Islet of Langerhans (tissue), 1 donor: ENCODE data around the gene KRTAP9-6.
"Not testable (repeated sequence)": the region's sequence is repeated elsewhere in the genome, so short reads cannot be mapped to it uniquely, and the experiment has no call there.

ENCODE experiments used
- FAIRE-seq: peaks from one replicate; lab custom pipeline; 2011; peaks lifted over from hg19 to GRCh38; lab: Jason Lieb, UNC

KRTAP9-6 gene

DNA sequence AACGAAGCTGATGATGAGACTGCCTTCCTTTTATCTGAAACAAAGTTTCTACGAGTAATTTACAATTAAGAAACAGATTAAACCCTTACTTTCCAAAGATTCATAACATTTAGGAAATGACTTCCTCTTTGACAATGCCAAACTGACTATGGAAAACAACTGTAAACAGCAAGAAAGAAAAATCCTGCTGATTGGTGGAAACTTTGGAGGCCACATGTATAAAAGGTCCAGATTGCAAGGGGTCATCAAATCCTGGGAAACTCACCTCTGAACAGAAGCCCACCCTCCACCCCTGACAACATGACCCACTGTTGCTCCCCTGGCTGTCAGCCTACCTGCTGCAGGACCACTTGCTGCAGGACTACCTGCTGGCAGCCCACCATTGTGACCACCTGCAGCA, at the start of gene KRTAP9-6:
KRTAP9-6 (plus strand) TSS at position 301 of the 400 bp plus-strand sequence; CDS start at position 301, 0 bp downstream.
- FAIRE-seq, result no peak

- FAIRE-seq, result no peak
Measured at GRCh38 chr17:41215681-41216080, 49.5 kb upstream of the KRTAP9-6 start.

DNA sequence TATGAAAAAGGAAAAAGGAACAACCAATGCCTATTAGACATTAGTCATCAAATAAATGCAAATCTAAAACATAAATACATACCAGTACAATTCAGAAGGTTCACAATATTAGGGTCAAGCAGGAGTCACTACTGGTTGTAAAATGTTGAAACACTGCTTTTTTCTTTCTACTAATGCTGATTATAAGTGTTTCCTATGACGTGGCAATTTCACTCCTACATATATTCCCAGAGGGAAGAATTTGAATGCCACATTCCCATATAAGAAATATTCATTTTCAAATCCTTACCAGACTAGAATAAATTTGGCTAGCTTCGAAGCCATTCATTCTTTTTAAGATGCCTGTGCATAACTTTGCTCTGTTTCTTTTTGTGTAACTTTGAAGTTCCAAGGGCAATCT, 41.4 kb upstream of the KRTAP9-6 start:
- no peak for FAIRE-seq

DNA sequence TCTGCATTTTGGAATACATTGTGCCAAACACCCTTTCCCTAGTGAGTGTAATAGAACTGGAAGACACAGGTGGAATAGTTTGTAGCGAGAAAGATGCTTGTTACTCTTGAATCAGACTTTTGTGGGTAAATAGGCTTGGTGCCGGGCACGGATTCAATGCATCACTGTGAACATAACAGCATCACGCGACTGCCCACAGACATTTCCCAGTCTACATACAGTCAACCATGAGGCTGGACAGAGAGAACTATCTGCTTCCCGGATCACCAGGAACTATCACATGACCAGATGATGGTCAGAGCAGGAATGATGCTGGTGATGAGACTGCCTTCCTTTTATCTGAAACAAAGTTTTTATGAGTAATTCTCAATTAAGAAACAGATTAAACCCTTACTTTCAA, 39.1 kb upstream of the KRTAP9-6 start:
- no peak for FAIRE-seq

GRCh38 chr17:41226598-41227095, 38.5 kb upstream of the KRTAP9-6 start, which contains the start of gene KRTAP9-2:
KRTAP9-2 (plus strand) TSS chr17:41226648; CDS start chr17:41226655, 7 bp downstream.
- not testable (repeated sequence) for FAIRE-seq

GRCh38 chr17:41230094-41230493, 35.1 kb upstream of the KRTAP9-6 start:
- FAIRE-seq, result no peak

GRCh38 chr17:41231731-41232130, 33.4 kb upstream of the KRTAP9-6 start:
- no peak for FAIRE-seq

GRCh38 chr17:41232399-41233105, 32.6 kb upstream of the KRTAP9-6 start, which contains the start of gene KRTAP9-3:
KRTAP9-3 (plus strand) TSS chr17:41232449; CDS start chr17:41232502, 53 bp downstream.
- not testable (repeated sequence) for FAIRE-seq

DNA sequence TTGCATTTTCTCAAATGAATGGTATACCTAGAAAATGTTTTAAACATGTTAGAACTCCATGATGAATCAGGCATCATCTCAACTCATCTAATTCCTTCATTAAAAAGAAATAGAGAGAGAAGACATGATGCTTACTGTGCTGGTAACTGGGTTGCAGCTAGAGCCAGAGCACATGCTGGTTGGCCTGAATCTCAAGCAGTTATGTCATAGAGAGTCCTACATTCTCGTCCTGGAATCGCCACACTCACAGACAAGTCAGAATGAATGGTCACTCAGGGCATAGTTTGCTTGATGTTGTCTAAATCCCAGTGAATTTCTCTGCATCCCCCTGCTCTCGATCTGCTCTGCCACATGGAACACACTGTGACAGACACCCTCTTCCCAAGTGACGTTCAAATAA, 28.1 kb upstream of the KRTAP9-6 start:
- FAIRE-seq, result not testable (repeated sequence)

GRCh38 chr17:41237949-41238437, 27.2 kb upstream of the KRTAP9-6 start, which contains the start of gene KRTAP9-8:
KRTAP9-8 (plus strand) TSS chr17:41237999; CDS start chr17:41238052, 53 bp downstream.
- FAIRE-seq, result not testable (repeated sequence)

- FAIRE-seq, result not testable (repeated sequence)
Measured at GRCh38 chr17:41246995-41247787, 18.0 kb upstream of the KRTAP9-6 start.

GRCh38 chr17:41249637-41250240, 15.4 kb upstream of the KRTAP9-6 start, which contains the start of gene KRTAP9-4:
KRTAP9-4 (plus strand) TSS chr17:41249687; CDS start chr17:41249721, 34 bp downstream.
- FAIRE-seq, result not testable (repeated sequence)

- FAIRE-seq, result no peak
Measured at GRCh38 chr17:41251261-41251660, 13.9 kb upstream of the KRTAP9-6 start.

DNA sequence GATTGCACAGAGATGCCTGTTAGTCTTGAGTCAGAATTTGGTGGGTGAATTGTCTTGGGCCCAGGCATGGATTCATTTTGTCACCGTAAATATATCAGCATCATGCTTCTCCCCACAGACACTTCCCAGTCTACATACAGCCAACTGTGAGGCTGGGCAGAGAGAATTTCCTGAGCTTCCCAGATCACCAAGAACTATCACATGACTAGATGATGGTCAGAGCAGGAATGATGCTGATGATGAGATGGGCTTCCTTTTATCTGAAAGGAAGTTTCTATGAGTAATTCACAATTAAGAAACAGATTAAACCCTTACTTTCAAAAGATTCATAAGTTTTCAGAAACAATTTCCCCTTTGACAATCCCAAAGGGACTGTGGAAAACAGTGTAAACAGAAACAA, 10.3 kb upstream of the KRTAP9-6 start:
- no peak for FAIRE-seq

- FAIRE-seq, result not testable (repeated sequence)
Measured at GRCh38 chr17:41255381-41256290, 9.5 kb upstream of the KRTAP9-6 start, which contains the start of gene KRTAP9-9. KRTAP9-9 (plus strand) TSS chr17:41255384.

DNA sequence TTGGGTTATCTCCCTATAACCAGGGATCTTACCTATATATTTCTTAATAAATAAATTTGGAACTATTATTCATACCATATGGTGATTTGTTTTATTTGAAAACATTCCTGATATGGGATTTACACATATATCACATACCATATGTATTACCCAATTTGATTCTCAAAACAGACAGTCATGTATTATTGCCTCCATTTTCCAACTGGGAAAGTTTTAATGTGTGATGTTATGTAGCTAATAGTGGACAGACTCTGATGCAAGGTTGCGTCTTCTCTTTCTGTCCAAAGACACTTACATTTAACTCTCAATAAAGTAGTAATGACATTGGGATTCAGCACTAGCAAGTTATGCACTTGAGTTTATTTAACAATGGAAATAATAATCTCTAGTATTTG, 8.9 kb upstream of the KRTAP9-6 start:
- FAIRE-seq, result no peak

- FAIRE-seq, result no peak
Measured at GRCh38 chr17:41258406-41258805, 6.8 kb upstream of the KRTAP9-6 start.

DNA sequence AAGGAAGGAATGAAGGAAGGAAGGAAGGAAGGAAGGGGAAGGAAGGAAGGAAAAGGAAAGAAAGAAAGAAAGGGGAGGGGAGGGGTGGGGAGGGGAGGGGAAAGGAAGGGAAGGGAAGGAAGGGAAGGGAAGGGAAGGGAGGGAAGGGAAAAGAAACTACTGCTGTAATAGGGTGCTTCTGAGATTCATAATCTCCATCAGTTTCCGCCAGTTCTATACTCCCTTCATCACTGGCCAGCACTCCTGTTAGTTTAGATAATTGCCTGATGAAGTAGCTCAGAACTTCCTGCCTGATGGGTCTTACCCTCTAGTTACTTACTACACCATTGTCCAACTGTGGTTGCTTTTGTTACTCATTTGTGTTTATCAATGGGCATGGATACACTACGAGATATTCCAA, 2.0 kb upstream of the KRTAP9-6 start:
- no peak for FAIRE-seq

DNA sequence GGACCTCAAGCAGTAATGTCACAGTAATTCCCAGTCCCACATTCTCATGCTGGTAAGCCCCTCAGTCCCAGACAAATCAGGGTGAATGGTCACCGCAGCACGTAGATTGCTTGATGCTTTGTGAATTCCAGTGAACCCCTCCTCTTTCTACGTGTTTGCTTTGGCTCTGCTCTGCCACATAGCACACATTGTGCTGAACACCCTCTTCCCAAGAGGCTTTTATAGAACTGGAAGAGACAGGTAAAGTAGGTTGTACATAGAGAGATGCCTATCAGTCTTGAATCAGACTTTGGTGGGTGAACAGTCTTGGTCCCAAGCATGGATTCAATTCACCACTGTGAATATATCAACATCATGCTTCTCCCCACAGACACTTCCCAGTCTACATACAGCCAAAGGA, 579 bp upstream of the KRTAP9-6 start:
- FAIRE-seq, result no peak

GRCh38 chr17:41267711-41268110, 2.5 kb downstream of the KRTAP9-6 start:
- no peak for FAIRE-seq

- FAIRE-seq, result not testable (repeated sequence)
Measured at GRCh38 chr17:41271323-41271722, 6.1 kb downstream of the KRTAP9-6 start.
